SK-N-SH (cell line): ENCODE measurements around the gene C10orf90.

Source experiments
- CHD2 ChIP-seq: fragments of 150-350 bp; IDR thresholded peaks from 2 replicates; pipeline ENCODE4 v1.6.1; 2018; ENCODE audit warnings: low read length; ENCODE audit not compliant: partially characterized antibody
- EP300 ChIP-seq, 2 experiments: IDR thresholded peaks; 2 replicates each; pipeline versions ENCODE4 v1.4.0 to v1.6.1; 2012; ENCODE audit warnings: borderline replicate concordance in 1 of 2, low read depth in 1 of 2, low read length in 1 of 2
- EZH2phosphoT487 ChIP-seq: fragments of 200-600 bp; sonication (generic); IDR thresholded peaks from 2 replicates; pipeline ENCODE4 v1.6.1; 2017; ENCODE audit warnings: low read depth, mixed run types, mild to moderate bottlenecking, antibody characterized with exemption, moderate library complexity, borderline replicate concordance
- FOXM1 ChIP-seq: IDR thresholded peaks from 2 replicates; pipeline ENCODE4 v1.4.0; 2012; ENCODE audit warnings: low read depth, mild to moderate bottlenecking
- JUND ChIP-seq: IDR thresholded peaks from 2 replicates; pipeline ENCODE4 v1.4.0; 2012
- POLR2AphosphoS5 ChIP-seq: IDR thresholded peaks from 2 replicates; pipeline ENCODE4 v1.6.1; 2012; ENCODE audit warnings: low read depth, low read length
- RAD21 ChIP-seq: IDR thresholded peaks from 2 replicates; pipeline ENCODE4 v1.6.1; 2012; ENCODE audit warnings: mild to moderate bottlenecking, low read length
- TF ChIP-seq, protein P1 (sequence below): fragments of 200-600 bp; sonication (generic); IDR thresholded peaks from 2 replicates; pipeline ENCODE4 v1.6.1; 2017; ENCODE audit warnings: antibody characterized with exemption, mild to moderate bottlenecking, moderate library complexity
- TF ChIP-seq, protein P2 (sequence below): IDR thresholded peaks from 2 replicates; pipeline ENCODE4 v1.4.0; 2012; ENCODE audit warnings: low read depth
- TF ChIP-seq, protein P3 (sequence below): IDR thresholded peaks from 2 replicates; pipeline ENCODE4; 2012

DNA sequence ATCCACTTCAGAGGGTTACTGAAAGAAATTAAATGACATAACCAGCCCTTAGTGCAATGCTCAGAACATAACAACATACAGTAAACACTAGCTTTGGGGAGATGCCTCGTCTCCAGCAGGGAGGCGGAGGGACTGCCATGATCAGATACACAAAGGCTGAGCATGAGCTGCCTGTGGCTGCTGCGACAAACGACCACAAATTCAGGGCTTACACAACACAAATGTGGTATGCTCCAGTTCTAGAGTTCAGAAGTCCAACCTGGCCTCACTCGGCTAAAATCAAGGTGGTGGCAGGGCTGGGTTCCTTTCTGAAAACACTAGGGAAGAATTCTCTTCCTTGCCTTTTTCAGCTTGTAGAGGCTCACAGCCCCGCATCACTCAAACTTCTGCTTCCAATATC is 154.0 kb downstream of the C10orf90 start:
- TF ChIP-seq, protein P1, sequence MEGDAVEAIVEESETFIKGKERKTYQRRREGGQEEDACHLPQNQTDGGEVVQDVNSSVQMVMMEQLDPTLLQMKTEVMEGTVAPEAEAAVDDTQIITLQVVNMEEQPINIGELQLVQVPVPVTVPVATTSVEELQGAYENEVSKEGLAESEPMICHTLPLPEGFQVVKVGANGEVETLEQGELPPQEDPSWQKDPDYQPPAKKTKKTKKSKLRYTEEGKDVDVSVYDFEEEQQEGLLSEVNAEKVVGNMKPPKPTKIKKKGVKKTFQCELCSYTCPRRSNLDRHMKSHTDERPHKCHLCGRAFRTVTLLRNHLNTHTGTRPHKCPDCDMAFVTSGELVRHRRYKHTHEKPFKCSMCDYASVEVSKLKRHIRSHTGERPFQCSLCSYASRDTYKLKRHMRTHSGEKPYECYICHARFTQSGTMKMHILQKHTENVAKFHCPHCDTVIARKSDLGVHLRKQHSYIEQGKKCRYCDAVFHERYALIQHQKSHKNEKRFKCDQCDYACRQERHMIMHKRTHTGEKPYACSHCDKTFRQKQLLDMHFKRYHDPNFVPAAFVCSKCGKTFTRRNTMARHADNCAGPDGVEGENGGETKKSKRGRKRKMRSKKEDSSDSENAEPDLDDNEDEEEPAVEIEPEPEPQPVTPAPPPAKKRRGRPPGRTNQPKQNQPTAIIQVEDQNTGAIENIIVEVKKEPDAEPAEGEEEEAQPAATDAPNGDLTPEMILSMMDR = no peak
- TF ChIP-seq, protein P2, sequence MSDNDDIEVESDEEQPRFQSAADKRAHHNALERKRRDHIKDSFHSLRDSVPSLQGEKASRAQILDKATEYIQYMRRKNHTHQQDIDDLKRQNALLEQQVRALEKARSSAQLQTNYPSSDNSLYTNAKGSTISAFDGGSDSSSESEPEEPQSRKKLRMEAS = no peak
- TF ChIP-seq, protein P3, sequence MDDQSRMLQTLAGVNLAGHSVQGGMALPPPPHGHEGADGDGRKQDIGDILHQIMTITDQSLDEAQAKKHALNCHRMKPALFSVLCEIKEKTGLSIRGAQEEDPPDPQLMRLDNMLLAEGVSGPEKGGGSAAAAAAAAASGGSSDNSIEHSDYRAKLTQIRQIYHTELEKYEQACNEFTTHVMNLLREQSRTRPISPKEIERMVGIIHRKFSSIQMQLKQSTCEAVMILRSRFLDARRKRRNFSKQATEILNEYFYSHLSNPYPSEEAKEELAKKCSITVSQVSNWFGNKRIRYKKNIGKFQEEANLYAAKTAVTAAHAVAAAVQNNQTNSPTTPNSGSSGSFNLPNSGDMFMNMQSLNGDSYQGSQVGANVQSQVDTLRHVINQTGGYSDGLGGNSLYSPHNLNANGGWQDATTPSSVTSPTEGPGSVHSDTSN = no peak
- TF ChIP-seq JUND (no peak), EZH2phosphoT487 (no peak), FOXM1 (no peak), RAD21 (no peak), EP300 (IDR thresholded peaks at IDR 0.05; ENCODE audit: borderline replicate concordance in 1 of 2, low read depth in 1 of 2, low read length in 1 of 2) (no peak), CHD2 (no peak), POLR2AphosphoS5 (no peak)
